Measurements from ENCODE around the gene PIM3. TPM values are rescaled to one million over a fixed set of nuclear protein-coding genes. Genes with fewer than 3 reads are reported as not detected.

Gene PIM3
- total and polyA plus RNA-seq, 9 donors: 13.6 to 21.6 (median 15.6) TPM

GRCh38 chr22:49918911-49919881 is 41.4 kb upstream of the PIM3 start:
- peaks cover 23% of the 10 kb centered on the region for H3K36me3 ChIP-seq (ENCODE audit: control insufficient read depth, insufficient read depth, low read length)
- H3K9me3 ChIP-seq (replicated peaks; ENCODE audit: control insufficient read depth, low read depth, low read length): no peaks in the 10 kb centered on the region
- no peak for DNase-seq
- peak overlapping the region; percentile 59 for H3K4me3 ChIP-seq (ENCODE audit: low read length)
- no peak overlapping the region for H3K27ac ChIP-seq (ENCODE audit: low read length)
- peaks cover 13% of the 10 kb centered on the region for H3K4me1 ChIP-seq (ENCODE audit: control insufficient read depth, insufficient read depth, low read length)
- WGBS (ENCODE audit: insufficient coverage): 34% methylated on average over 43 of the region's 47 CpGs
- H3K27me3 ChIP-seq (ENCODE audit: control insufficient read depth, insufficient read depth, low read length): no peaks in the 10 kb centered on the region

DNA sequence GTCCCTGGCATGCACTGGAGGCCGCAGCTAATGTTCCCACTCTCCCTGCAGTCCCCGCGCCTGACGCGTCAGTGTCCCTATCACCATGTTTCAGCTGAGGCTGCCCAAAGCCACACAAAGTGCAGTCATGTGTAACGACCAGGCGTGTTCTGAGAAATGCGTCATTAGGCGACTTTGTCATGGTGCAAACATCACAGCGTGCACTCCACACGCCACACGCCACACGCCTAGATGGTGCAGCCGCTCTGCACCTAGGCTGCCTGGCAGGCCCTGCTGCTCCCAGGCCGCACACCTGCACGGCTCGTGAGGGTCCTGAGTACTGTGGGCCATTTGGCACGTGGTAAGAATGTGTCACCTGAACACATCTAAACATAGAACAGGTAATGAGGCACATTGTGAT is 39.7 kb upstream of the PIM3 start:
- no peak overlapping the region for H3K27ac ChIP-seq (ENCODE audit: low read length)
- H3K27me3 ChIP-seq (ENCODE audit: control insufficient read depth, insufficient read depth, low read length): no peaks in the 10 kb centered on the region
- no peak for DNase-seq
- H3K4me1 ChIP-seq (ENCODE audit: control insufficient read depth, insufficient read depth, low read length): peaks cover 13% of the 10 kb centered on the region
- no peaks in the 10 kb centered on the region for H3K9me3 ChIP-seq (replicated peaks; ENCODE audit: control insufficient read depth, low read depth, low read length)
- no peak overlapping the region for H3K4me3 ChIP-seq (ENCODE audit: low read length)
- 97% methylated on average over 14 of the region's 18 CpGs for WGBS (ENCODE audit: insufficient coverage)
- H3K36me3 ChIP-seq (ENCODE audit: control insufficient read depth, insufficient read depth, low read length): peaks cover 19% of the 10 kb centered on the region

GRCh38 chr22:49921508-49922278 is 38.9 kb upstream of the PIM3 start:
- 88% methylated on average over 35 of the region's 35 CpGs for WGBS (ENCODE audit: insufficient coverage)
- Histone ChIP-seq H3K36me3 (ENCODE audit: control insufficient read depth, insufficient read depth, low read length) (peaks cover 22% of the 10 kb centered on the region), H3K27me3 (ENCODE audit: control insufficient read depth, insufficient read depth, low read length) (no peaks in the 10 kb centered on the region), H3K9me3 (replicated peaks; ENCODE audit: control insufficient read depth, low read depth, low read length) (no peaks in the 10 kb centered on the region), H3K27ac (ENCODE audit: low read length) (no peak overlapping the region), H3K4me3 (ENCODE audit: low read length) (no peak overlapping the region), H3K4me1 (ENCODE audit: control insufficient read depth, insufficient read depth, low read length) (peaks cover 13% of the 10 kb centered on the region)
- DNase-seq: no peak

DNA sequence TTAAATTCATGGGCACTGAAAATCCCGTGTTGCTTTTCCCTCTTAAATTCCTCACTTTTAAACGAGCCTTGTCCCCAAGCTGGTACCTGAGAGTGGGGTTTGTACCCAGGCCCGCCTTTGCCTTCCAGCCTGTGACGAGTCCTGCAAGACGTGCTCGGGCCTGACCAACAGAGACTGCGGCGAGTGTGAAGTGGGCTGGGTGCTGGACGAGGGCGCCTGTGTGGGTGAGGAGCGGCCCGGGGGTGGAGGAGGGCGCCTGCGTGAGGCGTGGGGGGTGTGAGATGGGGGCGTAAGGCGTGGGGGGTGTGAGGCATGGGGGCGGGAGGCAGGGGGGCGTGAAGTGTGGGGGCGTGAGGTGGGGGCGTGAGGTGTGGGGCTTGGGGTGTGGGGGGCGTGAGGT is 38.1 kb upstream of the PIM3 start:
- H3K27ac ChIP-seq (ENCODE audit: low read length): no peak overlapping the region
- 80% methylated on average over 4 of the region's 22 CpGs for WGBS (ENCODE audit: insufficient coverage)
- H3K4me3 ChIP-seq (ENCODE audit: low read length): no peak overlapping the region
- DNase-seq: no peak
- H3K9me3 ChIP-seq (replicated peaks; ENCODE audit: control insufficient read depth, low read depth, low read length): no peaks in the 10 kb centered on the region
- peaks cover 10% of the 10 kb centered on the region for H3K4me1 ChIP-seq (ENCODE audit: control insufficient read depth, insufficient read depth, low read length)
- peaks cover 22% of the 10 kb centered on the region for H3K36me3 ChIP-seq (ENCODE audit: control insufficient read depth, insufficient read depth, low read length)
- H3K27me3 ChIP-seq (ENCODE audit: control insufficient read depth, insufficient read depth, low read length): no peaks in the 10 kb centered on the region

DNA sequence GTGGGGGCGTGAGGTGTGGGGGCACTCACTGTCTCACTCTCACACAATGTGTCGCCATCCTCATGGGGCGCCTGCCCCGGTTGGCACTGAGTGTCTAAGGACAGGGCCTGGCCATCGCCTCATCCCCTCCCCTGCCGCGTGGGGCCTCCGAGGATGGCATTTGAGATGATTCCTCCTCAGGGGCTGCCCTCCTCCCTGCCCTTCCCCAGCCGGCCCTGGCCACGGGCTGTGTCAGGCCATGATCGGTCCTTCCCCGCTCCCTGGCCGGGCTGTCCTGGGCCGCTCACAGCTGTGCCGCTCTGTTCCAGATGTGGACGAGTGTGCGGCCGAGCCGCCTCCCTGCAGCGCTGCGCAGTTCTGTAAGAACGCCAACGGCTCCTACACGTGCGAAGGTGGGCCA is 37.6 kb upstream of the PIM3 start:
- no peak for DNase-seq
- Histone ChIP-seq H3K4me3 (ENCODE audit: low read length) (no peak overlapping the region), H3K27me3 (ENCODE audit: control insufficient read depth, insufficient read depth, low read length) (no peaks in the 10 kb centered on the region), H3K9me3 (replicated peaks; ENCODE audit: control insufficient read depth, low read depth, low read length) (no peaks in the 10 kb centered on the region), H3K4me1 (ENCODE audit: control insufficient read depth, insufficient read depth, low read length) (peaks cover 6% of the 10 kb centered on the region), H3K27ac (ENCODE audit: low read length) (no peak overlapping the region), H3K36me3 (ENCODE audit: control insufficient read depth, insufficient read depth, low read length) (peaks cover 22% of the 10 kb centered on the region)
- WGBS (ENCODE audit: insufficient coverage): 93% methylated on average over 21 of the region's 25 CpGs

GRCh38 chr22:49923445-49923844 is 37.1 kb upstream of the PIM3 start:
- H3K9me3 ChIP-seq (replicated peaks; ENCODE audit: control insufficient read depth, low read depth, low read length): no peaks in the 10 kb centered on the region
- DNase-seq: no peak
- H3K4me3 ChIP-seq (ENCODE audit: low read length): no peak overlapping the region
- H3K4me1 ChIP-seq (ENCODE audit: control insufficient read depth, insufficient read depth, low read length): peaks cover 6% of the 10 kb centered on the region
- H3K36me3 ChIP-seq (ENCODE audit: control insufficient read depth, insufficient read depth, low read length): peaks cover 22% of the 10 kb centered on the region
- H3K27me3 ChIP-seq (ENCODE audit: control insufficient read depth, insufficient read depth, low read length): no peaks in the 10 kb centered on the region
- no peak overlapping the region for H3K27ac ChIP-seq (ENCODE audit: low read length)
- 69% methylated on average over 14 of the region's 16 CpGs for WGBS (ENCODE audit: insufficient coverage)

GRCh38 chr22:49924113-49924833 is 36.3 kb upstream of the PIM3 start:
- Histone ChIP-seq H3K27me3 (ENCODE audit: control insufficient read depth, insufficient read depth, low read length) (no peaks in the 10 kb centered on the region), H3K4me1 (ENCODE audit: control insufficient read depth, insufficient read depth, low read length) (peaks cover under 1% of the 10 kb centered on the region), H3K36me3 (ENCODE audit: control insufficient read depth, insufficient read depth, low read length) (peaks cover 22% of the 10 kb centered on the region), H3K4me3 (ENCODE audit: low read length) (no peak overlapping the region), H3K27ac (ENCODE audit: low read length) (no peak overlapping the region), H3K9me3 (replicated peaks; ENCODE audit: control insufficient read depth, low read depth, low read length) (no peaks in the 10 kb centered on the region)
- WGBS (ENCODE audit: insufficient coverage): 90% methylated on average over 24 of the region's 31 CpGs
- DNase-seq: no peak

DNA sequence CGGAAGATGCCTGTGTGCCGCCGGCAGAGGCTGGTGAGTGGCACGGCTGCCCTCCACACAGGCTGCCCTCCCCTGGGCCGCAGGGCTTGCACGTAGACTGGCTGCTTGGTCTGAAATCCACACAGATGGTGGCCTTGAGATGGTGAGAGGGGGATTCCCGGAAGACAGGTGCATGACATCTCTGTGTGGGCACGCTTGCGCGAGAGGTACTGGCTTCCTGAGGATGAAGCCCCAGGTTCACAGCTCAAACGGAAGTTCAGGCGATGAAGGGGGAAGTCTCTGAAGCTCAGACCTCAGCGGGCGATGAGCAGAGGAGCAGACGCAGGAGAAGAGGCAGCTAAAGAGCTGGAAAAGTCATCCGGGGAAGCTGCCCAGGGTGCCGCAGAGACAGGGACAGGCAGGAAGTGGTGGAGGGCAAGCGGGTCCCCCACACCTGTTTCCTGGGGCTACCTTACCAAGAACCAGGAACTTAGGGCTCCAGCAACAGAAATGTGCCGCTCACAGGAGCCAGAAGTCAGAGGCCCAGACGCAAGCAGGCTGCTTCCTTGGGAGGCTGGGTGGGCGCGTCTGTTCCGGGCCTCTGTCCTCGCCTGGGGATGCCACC is 34.9 kb upstream of the PIM3 start:
- Histone ChIP-seq H3K4me3 (ENCODE audit: low read length) (no peak overlapping the region), H3K27ac (ENCODE audit: low read length) (no peak overlapping the region), H3K4me1 (ENCODE audit: control insufficient read depth, insufficient read depth, low read length) (peaks cover 11% of the 10 kb centered on the region), H3K27me3 (ENCODE audit: control insufficient read depth, insufficient read depth, low read length) (peaks cover 6% of the 10 kb centered on the region), H3K36me3 (ENCODE audit: control insufficient read depth, insufficient read depth, low read length) (peaks cover 16% of the 10 kb centered on the region), H3K9me3 (replicated peaks; ENCODE audit: control insufficient read depth, low read depth, low read length) (no peaks in the 10 kb centered on the region)
- DNase-seq: no peak
- 83% methylated on average over 23 of the region's 24 CpGs for WGBS (ENCODE audit: insufficient coverage)

GRCh38 chr22:49926916-49927315 is 33.7 kb upstream of the PIM3 start:
- no peaks in the 10 kb centered on the region for H3K9me3 ChIP-seq (replicated peaks; ENCODE audit: control insufficient read depth, low read depth, low read length)

More at GRCh38 chr22:49926916-49927315, 33.7 kb upstream of the PIM3 start:
- Histone ChIP-seq H3K4me1 (ENCODE audit: control insufficient read depth, insufficient read depth, low read length) (peaks cover 22% of the 10 kb centered on the region), H3K27me3 (ENCODE audit: control insufficient read depth, insufficient read depth, low read length) (peaks cover 6% of the 10 kb centered on the region), H3K27ac (ENCODE audit: low read length) (no peak overlapping the region), H3K4me3 (ENCODE audit: low read length) (no peak overlapping the region), H3K36me3 (ENCODE audit: control insufficient read depth, insufficient read depth, low read length) (peaks cover 5% of the 10 kb centered on the region)
- DNase-seq: no peak
- 64% methylated on average over 18 of the region's 18 CpGs for WGBS (ENCODE audit: insufficient coverage)
